Stimulated activated naive B cell treated with anti-CD40 and anti-IgM and Interleukin-4, amounts not matched to agents 10 μg/mL and 1 μg/mL and 100 μg/mL, for 72 hours (primary cell): ENCODE measurements around the gene PML.

Experiments used
- ATAC-seq, 2 donors: fragments of 150-1000 bp; cut with Tn5 transposase; replicated peaks; 2 replicates each; pipeline ENCODE4 v1.10.0; 2021; ENCODE audit warnings: moderate library complexity in 1 of 2
- DNase-seq: peaks from one replicate; pipeline ENCODE4 v3.0.0; 2021
- H3K27ac Mint-ChIP-seq: one replicate; pipeline ENCODE4 v1.8.0; 2022; ENCODE audit warnings: mild to moderate bottlenecking, mixed read lengths
- H3K27me3 Mint-ChIP-seq, 2 donors: one replicate each; pipeline ENCODE4 v1.8.0; 2022; ENCODE audit warnings: mixed read lengths in 2 of 2
- H3K36me3 Mint-ChIP-seq, 2 donors: one replicate each; pipeline ENCODE4 v1.8.0; 2022; ENCODE audit warnings: mixed read lengths in 2 of 2, mild to moderate bottlenecking in 1 of 2
- H3K4me1 Mint-ChIP-seq, 2 donors: one replicate each; pipeline ENCODE4 v1.8.0; 2022; ENCODE audit warnings: mixed read lengths in 2 of 2, mild to moderate bottlenecking in 1 of 2
- H3K4me3 Mint-ChIP-seq, 2 donors: one replicate each; pipeline ENCODE4 v1.8.0; 2022; ENCODE audit warnings: mild to moderate bottlenecking in 2 of 2, mixed read lengths in 2 of 2, moderate library complexity in 1 of 2
- H3K9me3 Mint-ChIP-seq, 2 donors: one replicate each; pipeline ENCODE4 v1.8.0; 2022; ENCODE audit warnings: mixed read lengths in 2 of 2, mild to moderate bottlenecking in 1 of 2

Gene PML

DNA sequence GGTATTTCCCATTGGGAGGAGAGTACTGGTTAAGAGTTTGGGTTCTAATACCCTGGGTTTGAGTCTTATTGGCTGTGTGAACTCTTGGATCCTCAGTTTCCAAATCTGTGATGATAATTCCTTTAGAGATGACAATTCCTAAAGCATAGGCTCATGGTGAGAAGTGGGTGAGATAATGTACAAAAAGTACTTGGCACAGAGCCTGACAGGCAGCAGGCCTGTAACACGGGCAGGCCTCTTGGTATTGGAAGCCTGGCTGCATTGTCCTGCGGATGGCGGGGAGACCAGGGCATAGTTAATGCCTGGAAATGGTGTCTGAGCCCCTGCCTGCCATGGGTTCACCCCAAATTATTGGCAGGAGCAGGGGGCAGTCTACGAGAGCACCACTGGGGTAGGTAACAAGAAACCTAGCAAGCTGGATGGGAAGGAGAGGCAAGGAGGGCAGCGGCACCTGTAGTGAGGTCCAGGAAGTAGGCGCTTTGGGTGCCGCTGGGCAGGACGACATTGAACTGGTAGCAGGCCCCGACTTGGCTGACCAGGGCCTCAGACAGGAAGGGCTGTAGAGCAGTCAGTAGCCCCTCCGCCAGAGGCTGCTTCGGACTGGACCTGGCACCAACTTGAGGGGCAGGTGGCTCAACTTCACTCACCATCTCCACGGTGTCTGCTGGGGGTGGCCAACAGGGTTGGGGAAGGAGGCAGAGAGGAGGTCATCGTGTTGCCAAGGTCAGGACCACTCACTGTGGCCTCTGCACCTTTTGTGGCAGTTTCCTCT is 10.1 kb upstream of the PML start:
- Mint-ChIP-seq H3K4me1 (peaks cover 56 to 80% of the 10 kb centered on the region in 2 donors), H3K4me3 (peak overlapping the region in 1 of 2 donors; percentile 11), H3K36me3 (peaks cover 27 to 43% of the 10 kb centered on the region in 2 donors), H3K27me3 (no peaks in the 10 kb centered on the region), H3K27ac (peak overlapping the region; percentile 42), H3K9me3 (no peaks in the 10 kb centered on the region)
- ATAC-seq, result peak in 1 of 2 donors; percentile 3
- DNase-seq, result no peak

DNA sequence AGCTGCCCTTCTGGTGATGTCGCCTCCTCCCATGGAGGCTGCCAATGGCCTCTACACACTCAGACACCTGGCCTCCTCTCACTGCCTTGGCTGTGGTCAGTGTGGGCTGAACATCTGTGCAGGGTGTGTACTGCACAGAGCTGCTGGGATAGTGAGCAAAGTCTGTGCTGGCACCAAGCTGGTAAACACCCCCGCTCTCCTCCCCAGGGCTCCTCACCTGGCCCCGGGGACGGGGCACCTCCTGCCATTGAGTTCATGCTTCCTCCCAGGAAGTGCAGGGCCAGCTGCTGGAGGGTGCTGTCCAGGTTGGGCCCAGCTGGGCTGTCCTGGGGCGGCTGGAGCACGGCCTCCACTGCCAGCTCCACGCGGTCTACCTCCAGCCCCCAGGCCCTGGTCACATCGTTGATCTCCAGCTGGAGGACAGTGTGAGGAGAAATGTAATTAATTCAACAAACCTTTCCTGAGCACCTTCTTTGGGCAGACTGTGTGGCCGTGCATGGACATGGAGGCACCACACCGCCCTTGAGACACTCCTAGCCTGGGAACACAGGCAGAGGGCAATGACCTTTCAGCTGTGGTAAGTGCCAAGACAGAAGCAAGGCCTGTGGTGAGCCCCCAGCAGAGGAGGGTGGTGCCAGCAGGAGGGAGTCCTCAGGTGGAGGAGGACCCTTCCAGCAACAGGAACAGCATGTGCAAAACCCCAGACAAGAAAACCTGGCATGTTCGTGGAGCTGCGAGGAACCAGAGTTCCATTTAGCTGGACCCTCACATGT is 9.2 kb upstream of the PML start:
- H3K27ac Mint-ChIP-seq, result no peak overlapping the region
- H3K4me1 Mint-ChIP-seq, result peaks cover 56 to 81% of the 10 kb centered on the region in 2 donors
- no peak for DNase-seq
- no peaks in the 10 kb centered on the region for H3K27me3 Mint-ChIP-seq
- H3K4me3 Mint-ChIP-seq, result peak overlapping the region in 1 of 2 donors; percentile 11
- peak in 1 of 2 donors; percentile 56 for ATAC-seq
- peaks cover 27 to 43% of the 10 kb centered on the region in 2 donors for H3K36me3 Mint-ChIP-seq
- H3K9me3 Mint-ChIP-seq, result no peaks in the 10 kb centered on the region

DNA sequence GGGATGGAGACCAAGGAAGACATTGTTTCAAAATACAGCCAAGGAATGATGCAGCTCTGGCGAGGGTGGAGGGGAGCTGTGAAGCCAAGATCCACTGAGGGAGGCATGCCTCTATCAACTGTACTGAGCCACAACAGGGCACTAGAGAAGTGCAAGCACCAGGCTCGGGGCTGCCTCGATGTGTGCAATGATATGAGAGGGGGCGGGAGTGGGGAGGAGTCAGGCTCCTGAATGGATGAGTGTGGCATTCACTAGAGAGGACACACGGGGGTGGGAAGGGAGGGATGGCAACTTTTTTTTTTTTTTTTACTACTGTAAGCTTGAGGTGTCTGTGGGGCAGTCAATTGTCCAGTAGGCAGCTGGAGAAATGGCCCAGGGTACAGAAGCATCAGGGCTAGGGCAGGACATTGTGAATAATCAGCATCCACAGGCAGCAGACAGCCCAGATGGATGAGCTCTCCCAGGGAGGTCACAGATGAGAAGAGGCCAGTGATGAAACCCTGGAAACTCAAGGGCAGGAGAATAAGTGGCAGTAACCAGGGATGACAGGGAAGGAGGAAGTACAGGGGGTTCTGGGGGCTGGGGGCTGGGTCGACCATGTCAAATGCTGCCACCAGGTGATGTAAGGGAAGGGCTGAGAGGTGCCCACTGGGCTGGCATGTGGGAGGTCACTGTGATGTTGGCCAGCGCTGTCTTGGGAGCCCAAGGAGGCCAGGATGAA is 8.3 kb upstream of the PML start:
- Mint-ChIP-seq H3K4me3 (no peak overlapping the region), H3K9me3 (no peaks in the 10 kb centered on the region), H3K27ac (peak overlapping the region; percentile 28), H3K27me3 (no peaks in the 10 kb centered on the region), H3K36me3 (peaks cover 27 to 43% of the 10 kb centered on the region in 2 donors), H3K4me1 (peaks cover 61 to 88% of the 10 kb centered on the region in 2 donors)
- ATAC-seq (no peak), DNase-seq (no peak)

DNA sequence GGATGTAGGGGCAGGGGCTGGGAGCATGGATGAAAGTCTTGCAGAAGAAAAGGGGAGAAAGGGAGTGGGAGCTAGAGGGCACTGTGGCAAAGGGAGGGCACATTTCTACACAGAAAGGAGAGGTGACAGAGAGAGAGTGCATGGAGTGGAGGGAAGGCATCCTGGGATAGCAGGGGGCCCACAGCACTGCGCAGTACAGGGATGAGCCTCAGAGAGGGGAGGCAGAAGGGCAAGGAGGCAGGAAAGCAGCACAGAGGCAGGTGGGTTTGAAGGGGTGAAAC is 7.8 kb upstream of the PML start:
- Mint-ChIP-seq H3K27me3 (no peaks in the 10 kb centered on the region), H3K4me1 (peaks cover 59 to 86% of the 10 kb centered on the region in 2 donors), H3K36me3 (peaks cover 27 to 43% of the 10 kb centered on the region in 2 donors), H3K4me3 (peak overlapping the region in 1 of 2 donors; percentile 10), H3K27ac (peak overlapping the region; percentile 83), H3K9me3 (no peaks in the 10 kb centered on the region)
- DNase-seq (no peak), ATAC-seq (no peak)

DNA sequence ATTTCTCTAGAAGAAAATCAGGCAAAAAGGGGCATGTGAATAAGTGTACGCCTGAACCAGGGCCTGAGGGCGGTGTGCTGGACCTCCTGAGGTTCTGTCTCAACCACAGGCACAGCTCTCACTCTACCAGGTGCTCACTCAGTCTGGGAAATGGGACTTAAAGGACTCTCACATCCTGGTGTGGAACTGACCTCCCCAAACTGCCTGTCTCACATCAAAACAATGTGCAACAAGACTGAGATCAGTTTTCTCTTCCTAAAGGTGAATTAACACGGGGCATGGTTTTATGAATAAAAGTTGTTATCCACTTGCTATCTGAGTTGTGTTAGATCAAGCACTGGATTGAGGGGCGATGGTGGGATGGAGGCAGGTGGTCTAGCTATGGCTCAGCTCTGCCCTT is 7.3 kb upstream of the PML start:
- peak overlapping the region in 1 of 2 donors; percentile 10 for H3K4me3 Mint-ChIP-seq
- DNase-seq, result no peak
- ATAC-seq, result no peak
- H3K27ac Mint-ChIP-seq, result peak overlapping the region; percentile 83
- H3K36me3 Mint-ChIP-seq, result peaks cover 27 to 43% of the 10 kb centered on the region in 2 donors
- no peaks in the 10 kb centered on the region for H3K27me3 Mint-ChIP-seq
- H3K4me1 Mint-ChIP-seq, result peaks cover 54 to 82% of the 10 kb centered on the region in 2 donors
- no peaks in the 10 kb centered on the region for H3K9me3 Mint-ChIP-seq

DNA sequence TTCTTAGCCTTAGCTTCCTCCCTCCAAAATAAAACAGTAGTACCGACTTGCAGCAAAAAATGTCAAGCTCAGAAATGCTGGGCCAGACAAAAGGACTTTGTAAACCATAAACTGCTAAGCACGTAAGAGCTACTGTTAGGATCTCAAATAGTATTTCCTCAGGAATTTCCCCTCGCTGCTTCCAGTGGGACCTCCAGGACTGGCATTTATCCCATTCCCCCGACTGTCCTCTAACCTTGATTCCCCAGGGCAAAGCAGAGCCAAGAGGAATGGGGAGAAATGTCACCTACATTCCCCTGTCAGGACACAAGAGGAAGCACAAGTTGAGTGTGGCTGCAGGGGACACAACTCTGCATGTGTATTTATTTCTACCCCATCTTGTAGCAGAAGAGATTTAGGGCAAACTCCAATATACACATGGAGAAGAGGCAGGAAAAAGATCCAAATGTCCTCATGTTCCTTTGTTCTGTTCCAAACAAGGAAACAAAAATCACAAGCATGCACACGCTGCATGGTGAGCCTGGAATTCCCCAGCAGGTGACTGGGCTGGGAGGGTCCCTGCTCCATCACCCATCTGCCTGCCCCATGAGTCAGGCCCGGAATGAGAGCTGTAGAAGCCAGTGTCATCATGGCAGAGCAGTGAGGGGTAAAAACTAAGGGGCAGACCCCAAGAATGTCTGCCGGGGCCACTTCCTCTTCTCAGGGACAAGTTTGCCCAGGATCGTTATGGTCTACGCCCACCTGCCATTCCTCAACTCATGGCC is 6.7 kb upstream of the PML start:
- Mint-ChIP-seq H3K4me1 (peaks cover 56 to 82% of the 10 kb centered on the region in 2 donors), H3K27ac (peak overlapping the region; percentile 83), H3K9me3 (no peaks in the 10 kb centered on the region), H3K4me3 (no peak overlapping the region), H3K36me3 (peaks cover 27 to 43% of the 10 kb centered on the region in 2 donors), H3K27me3 (no peaks in the 10 kb centered on the region)
- DNase-seq (peak; percentile 61), ATAC-seq (peak; percentile 63 to 77)

DNA sequence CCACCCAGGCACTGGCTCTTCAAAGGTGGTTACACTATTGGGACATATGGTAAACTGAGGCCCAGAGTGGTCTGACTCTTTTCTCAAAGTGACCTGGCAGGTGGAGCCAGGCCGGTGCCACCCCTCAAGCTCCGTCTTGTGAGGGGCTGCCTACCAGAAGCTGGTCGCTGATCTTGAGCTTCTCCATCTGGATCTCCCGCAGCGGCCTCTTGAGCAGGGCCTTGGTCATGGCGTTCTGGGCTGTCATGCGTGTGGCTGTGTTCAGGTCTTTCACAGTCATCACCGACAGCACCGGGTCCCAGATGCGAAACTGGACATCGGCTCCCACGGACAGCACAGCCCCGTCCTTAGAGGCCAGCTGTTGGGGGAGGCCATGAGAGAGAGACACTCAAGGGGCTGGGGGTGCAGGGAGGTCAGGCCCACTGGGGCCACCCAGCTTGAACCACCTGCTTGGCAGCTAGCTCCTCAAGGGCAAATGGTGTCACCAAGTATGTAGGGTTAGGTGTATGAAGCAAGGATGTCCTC is 6.0 kb upstream of the PML start:
- ATAC-seq (no peak), DNase-seq (no peak)
- no peak overlapping the region for H3K27ac Mint-ChIP-seq
- H3K27me3 Mint-ChIP-seq, result no peaks in the 10 kb centered on the region
- H3K9me3 Mint-ChIP-seq, result no peaks in the 10 kb centered on the region
- H3K4me3 Mint-ChIP-seq, result no peak overlapping the region
- peaks cover 56 to 83% of the 10 kb centered on the region in 2 donors for H3K4me1 Mint-ChIP-seq
- peaks cover 27 to 43% of the 10 kb centered on the region in 2 donors for H3K36me3 Mint-ChIP-seq

DNA sequence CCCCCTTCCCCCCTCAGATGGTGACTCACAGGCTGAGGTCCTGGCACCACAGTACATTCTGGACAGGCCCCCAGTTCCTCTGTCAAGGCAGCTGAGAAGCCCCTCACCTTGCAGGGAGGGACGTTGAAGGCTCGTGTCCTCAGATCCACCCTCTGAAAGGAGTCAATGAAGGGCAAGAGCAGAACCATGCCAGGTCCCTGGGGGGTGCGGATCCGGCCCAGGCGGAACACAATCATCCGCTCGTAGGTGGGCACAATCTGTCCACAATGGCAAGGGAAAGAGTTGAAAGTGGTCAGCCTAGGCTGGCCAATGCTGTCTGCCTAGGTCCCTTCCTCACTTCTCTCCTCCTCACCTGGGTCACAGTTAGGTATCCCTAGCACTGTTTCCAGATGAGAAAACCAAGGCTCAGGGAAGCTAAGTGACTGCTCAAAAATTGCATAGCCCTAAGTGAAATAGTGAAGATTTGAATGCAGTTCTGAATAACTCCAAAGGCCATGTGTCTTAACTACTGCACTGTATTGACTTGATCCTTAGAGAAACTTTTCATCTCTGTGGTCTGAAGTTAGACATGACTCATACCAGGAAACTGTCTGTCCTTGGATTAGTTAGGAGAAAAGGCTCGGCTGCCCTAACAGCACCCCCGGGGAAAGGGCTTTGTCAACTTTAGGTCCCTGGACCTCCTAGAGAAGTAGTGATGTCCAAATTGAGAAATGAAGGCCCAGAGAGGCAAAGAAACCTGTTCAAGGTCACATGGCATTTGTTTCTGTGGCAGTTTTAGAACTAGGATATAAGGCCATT is 5.3 kb upstream of the PML start:
- DNase-seq, result no peak
- H3K27ac Mint-ChIP-seq, result no peak overlapping the region
- H3K9me3 Mint-ChIP-seq, result no peaks in the 10 kb centered on the region
- H3K4me1 Mint-ChIP-seq, result peaks cover 56 to 84% of the 10 kb centered on the region in 2 donors
- no peaks in the 10 kb centered on the region for H3K27me3 Mint-ChIP-seq
- peaks cover 21 to 37% of the 10 kb centered on the region in 2 donors for H3K36me3 Mint-ChIP-seq
- ATAC-seq, result no peak
- H3K4me3 Mint-ChIP-seq, result no peak overlapping the region

DNA sequence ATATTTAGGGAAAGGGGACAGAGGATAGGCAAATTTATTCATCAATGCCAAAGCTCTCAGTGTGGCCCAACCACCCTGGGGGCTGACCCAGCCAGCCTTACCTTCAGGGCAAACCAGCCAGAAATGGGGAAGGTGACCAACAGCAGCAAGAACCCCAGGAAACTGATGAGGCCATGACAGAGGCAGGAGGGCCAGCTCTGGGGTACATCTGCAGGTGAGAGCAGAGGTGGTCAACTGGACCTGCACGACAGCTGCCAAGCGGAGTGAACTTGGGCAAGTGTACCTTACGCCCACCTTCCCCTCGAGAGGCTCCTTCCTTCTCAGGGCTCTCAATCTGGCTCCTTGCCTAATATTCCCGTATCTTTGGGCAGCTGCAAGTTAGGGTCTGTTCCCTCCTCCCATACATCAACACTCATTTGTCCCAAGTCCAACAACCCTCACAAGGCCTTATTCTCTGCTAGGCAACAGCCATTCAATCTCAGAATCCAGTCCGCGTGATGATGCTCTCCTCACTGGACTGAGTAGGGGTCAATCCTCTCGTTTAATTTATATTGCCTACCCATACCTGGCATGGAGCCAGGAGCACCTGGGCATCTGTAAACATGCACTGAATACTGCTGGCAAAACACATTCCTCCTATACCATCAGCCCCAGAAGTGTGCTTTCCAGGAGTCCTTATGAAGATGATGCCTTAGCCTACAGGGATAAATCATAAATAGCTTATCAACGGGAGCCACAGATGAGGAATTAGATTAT is 4.1 kb upstream of the PML start:
- Mint-ChIP-seq H3K4me1 (peaks cover 50 to 75% of the 10 kb centered on the region in 2 donors), H3K27me3 (no peaks in the 10 kb centered on the region), H3K27ac (no peak overlapping the region)

DNA sequence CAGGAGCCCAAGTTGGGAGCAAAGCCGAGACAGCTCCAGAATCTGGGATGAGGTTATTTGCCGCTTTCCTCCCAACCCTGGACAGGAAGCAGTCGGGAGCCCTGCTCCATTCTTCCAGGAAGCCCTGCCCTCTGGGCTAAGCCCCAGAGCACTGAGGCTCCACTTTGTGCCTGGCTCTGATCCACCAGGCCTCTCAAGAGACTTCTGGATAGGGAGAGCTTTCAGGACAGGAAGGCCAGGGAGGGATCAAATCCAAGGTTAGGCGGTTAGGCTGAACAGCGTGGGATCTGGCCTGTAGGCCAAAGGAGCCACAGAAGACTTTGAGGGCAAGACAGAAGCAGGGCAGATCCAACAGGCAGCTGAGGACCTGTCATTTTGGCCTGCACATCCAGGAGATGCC is 3.3 kb upstream of the PML start:
- Mint-ChIP-seq H3K4me1 (peaks cover 48 to 75% of the 10 kb centered on the region in 2 donors), H3K4me3 (peak overlapping the region; percentile 88 to 95)

More for the DNA sequence above, 4.1 kb upstream of the PML start:
- Mint-ChIP-seq H3K4me3 (peak overlapping the region in 1 of 2 donors; percentile 95), H3K36me3 (peaks cover 18 to 31% of the 10 kb centered on the region in 2 donors), H3K9me3 (no peaks in the 10 kb centered on the region)
- no peak for ATAC-seq
- DNase-seq, result no peak

DNA sequence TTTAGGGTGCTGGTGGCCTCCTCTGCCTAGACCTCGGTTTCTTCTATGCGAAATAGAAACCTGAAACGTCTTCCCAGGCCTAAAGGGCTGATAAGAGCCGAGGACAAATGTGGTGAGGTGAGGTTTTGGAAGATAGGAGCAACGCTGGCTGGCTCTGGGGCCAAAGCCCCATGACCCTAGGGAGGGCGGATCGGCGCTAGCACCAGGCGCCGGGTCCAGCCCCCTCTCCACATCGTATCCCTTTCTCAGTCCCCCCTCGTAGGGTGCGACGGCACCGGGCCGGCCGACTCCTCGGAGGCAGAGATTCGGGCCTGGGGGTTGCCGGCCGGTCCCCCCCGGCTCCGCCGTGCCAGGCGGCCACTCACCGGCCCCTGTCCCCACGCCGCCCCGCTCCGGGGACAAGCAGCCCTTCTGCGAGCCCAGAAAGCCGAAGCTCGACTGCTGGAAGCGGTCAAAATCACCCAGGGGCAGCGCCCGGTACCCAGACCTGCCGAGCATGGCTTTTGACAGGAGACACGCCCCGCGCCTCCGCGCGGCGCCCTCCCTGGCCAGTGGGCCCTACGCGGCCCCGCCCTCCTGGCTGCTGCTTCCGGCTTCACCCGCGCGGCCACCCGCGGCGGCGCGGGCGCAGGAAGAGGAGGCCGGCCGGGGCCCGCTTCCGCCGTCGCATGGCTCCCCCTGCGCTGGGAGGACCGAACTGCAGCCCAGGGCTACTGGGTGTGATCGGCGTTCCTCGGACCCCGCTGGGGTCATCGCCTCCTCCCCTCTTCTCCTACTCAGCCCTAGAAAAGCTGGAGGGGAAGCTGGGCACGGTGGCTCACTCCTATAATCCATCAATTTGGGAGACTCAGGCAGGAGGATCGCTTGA is 2.6 kb upstream of the PML start, which contains the start of gene STOML1:
Gene STOML1, minus strand, starts transcription at position 570 of the 868 bp plus-strand sequence. Its CDS starts 72 bp downstream, at position 498.
- ATAC-seq (peak; percentile 78 to 85), DNase-seq (peak; percentile 92)
- H3K27ac Mint-ChIP-seq, result peak within 1 kb of the TSS; percentile 93
- no peaks in the 10 kb centered on the region for H3K9me3 Mint-ChIP-seq
- peaks cover 44 to 75% of the 10 kb centered on the region in 2 donors for H3K4me1 Mint-ChIP-seq
- H3K4me3 Mint-ChIP-seq, result peak within 1 kb of the TSS; percentile 88 to 95
- peaks cover 7 to 16% of the 10 kb centered on the region in 2 donors for H3K36me3 Mint-ChIP-seq
- no peaks in the 10 kb centered on the region for H3K27me3 Mint-ChIP-seq

More for the DNA sequence above, 3.3 kb upstream of the PML start:
- Mint-ChIP-seq H3K9me3 (no peaks in the 10 kb centered on the region), H3K27ac (peak overlapping the region; percentile 84), H3K27me3 (no peaks in the 10 kb centered on the region), H3K36me3 (peaks cover 14 to 23% of the 10 kb centered on the region in 2 donors)
- DNase-seq (no peak), ATAC-seq (no peak)

DNA sequence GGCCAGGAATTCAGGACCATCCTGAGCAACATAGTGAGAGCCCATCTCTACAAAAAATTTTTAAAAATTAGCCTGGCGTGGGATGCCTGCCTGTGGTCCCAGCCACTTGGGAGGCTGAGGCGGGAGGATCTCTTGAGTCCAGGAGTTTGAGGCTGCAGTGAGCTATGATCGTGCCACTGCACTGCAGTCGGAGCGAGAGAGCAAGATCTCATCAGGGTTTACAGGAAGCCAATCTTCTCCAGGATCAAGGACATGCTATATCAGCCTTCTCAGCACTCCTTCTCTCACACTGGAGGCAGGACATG is 2.0 kb upstream of the PML start:
- Mint-ChIP-seq H3K9me3 (no peaks in the 10 kb centered on the region), H3K4me3 (peak overlapping the region; percentile 66 to 95), H3K27ac (peak overlapping the region; percentile 93), H3K36me3 (peaks cover 7 to 10% of the 10 kb centered on the region in 2 donors), H3K4me1 (peaks cover 43 to 75% of the 10 kb centered on the region in 2 donors), H3K27me3 (no peaks in the 10 kb centered on the region)
- ATAC-seq (no peak), DNase-seq (no peak)
